HG02970 (cell line): Measurements from ENCODE around the gene PSG2.
"Not testable (repeated sequence)": the region's sequence is repeated elsewhere in the genome, so short reads cannot be mapped to it uniquely, and the experiment has no call there.

Experiments
- ATAC-seq: cut with Tn5 transposase; IDR thresholded peaks from one replicate; pipeline ENCODE4 v1.9.1; 2021; ENCODE audit warnings: mild to moderate bottlenecking, moderate library complexity, moderate number of reproducible peaks; ENCODE audit not compliant: unreplicated experiment, low FRiP score

PSG2 gene

DNA sequence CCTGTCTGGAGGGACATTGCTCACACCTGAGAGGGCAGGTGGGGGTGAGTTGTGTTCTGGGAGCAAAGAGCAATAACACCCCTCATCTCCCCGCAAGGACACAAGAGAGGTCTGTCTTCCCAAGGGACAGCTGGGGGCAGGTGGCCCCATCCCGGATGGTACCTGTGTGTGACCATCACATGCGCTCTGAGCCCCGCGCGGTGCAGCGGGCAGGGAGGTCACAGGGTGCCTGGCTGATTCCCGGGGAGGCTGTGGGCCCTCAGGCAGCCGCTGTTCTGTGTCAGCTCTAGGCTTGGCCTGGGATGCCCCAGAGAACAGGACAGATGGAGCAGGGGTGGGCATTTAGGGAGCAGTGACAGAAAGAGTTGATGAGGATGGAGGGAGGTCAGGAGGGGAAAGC, 1.2 kb upstream of the PSG2 start:
- ATAC-seq: not testable (repeated sequence)

- ATAC-seq: no peak
Measured at GRCh38 chr19:43078311-43078710, 4.2 kb downstream of the PSG2 start.

DNA sequence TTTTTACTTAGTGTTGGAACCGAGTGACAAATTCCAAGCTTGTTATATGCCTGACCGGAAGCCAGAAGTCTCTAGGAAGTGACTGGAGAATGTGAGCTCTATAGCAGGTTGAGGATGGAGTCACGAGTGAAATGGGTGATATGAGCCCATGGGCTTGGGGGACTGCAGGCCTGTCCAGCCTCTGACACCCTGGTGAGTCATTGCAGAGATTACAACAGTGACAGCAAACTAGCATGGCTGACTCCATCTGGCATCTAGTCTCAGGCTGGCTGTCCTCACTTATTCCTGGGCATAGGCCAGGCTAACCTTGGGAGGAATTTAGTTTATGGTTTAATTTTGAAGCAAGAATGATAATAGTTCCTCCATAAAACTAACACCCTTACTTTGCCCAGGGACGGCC, 4.6 kb downstream of the PSG2 start:
- ATAC-seq: not testable (repeated sequence)

GRCh38 chr19:43062418-43062817, 20.1 kb downstream of the PSG2 start:
- not testable (repeated sequence) for ATAC-seq

DNA sequence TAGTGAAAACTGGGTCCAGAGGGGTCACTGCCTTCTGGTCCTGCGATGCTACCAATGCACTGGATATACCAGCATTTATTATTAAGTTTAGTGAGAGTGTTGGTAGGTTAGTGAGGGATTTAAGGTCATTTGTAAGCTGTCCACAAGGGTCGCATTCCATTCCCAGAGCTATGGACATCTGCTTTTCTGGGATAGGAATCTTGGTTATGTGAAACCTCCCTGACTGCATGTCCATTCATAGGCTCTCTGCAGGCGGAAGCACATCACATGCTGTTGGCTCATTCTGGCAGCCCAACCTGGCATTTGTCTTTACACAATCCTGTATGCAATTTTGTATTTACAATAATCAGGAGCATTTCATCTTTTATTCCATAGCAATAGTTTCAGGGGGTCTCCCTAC, 21.2 kb downstream of the PSG2 start:
- ATAC-seq: not testable (repeated sequence)

GRCh38 chr19:43060254-43060653, 22.2 kb downstream of the PSG2 start:
- ATAC-seq: not testable (repeated sequence)

- not testable (repeated sequence) for ATAC-seq
Measured at GRCh38 chr19:43059482-43059881, 23.0 kb downstream of the PSG2 start.

- not testable (repeated sequence) for ATAC-seq
Measured at GRCh38 chr19:43058440-43058839, 24.1 kb downstream of the PSG2 start.

DNA sequence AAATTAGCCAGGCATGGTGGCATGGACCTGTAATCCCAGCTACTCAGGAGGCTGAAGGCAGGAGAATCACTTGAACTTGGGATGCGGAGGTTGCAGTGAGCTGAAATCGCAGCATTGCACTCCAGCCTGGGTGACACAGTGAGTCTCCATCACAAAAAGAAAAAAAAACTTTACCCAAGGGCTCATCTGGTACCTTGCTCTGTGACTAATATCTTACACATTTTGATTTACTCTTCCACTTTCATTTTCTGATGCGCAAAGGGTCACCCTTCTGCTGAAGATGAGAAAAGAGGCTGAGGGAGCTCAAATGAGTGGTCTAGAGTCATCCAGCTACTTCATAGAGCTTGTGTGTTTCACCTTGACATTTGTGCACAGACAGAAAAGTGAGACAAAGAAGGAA, 34.5 kb downstream of the PSG2 start:
- ATAC-seq: not testable (repeated sequence)

DNA sequence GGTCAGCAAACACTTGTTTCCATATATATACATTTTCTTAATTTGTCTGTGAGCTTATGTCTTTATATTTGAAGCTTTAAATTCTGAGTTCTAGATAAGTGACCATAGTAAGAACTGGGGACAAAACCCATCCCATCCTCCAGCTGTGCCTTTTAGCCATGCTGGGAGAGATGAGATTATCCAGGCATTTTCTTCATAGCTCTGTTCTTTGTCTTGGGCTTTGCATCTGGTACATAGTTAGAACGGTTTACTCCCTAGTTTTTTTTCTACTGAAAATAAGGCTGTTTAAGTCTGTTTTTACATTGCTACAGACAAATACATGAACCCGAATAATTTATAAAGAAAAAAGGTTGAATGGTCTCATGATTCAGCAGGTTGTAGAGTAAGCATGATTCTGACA, 35.9 kb downstream of the PSG2 start:
- not testable (repeated sequence) for ATAC-seq

DNA sequence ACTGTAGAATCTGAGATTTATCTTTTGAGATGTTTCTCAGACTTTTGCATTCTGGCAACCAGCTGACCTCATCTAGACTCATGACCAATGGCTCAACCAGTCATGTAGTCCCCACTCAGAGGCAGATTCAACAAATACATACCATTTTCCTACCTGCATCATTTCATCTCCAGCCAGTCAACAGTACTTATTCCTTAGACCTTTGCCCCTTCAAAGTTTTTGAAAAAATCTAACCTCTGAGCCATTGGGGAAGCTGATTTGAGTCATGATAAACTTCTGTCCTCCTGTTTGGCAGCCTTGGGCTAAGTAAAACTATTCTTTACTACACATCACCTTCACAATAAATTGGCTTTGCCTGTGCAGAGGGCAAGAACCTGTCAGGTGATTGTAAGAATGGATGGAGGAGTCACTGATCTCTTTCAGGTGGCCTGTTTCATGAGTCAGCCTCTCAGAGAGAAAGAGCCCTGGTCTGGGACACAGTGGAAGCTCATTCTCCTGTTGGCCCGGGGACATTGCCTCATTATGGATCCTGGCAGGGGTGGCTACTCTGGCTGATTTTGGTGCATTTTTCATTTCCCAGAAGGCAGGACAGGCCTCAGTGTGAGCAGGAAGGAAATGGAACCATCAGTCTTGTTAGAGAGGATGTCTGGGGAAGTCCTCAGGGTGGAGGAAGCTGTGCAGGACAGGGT, 38.9 kb downstream of the PSG2 start:
- not testable (repeated sequence) for ATAC-seq

GRCh38 chr19:43031645-43032044, 50.9 kb downstream of the PSG2 start:
- not testable (repeated sequence) for ATAC-seq

GRCh38 chr19:43028866-43029265, 53.6 kb downstream of the PSG2 start:
- ATAC-seq: no peak

- not testable (repeated sequence) for ATAC-seq
Measured at GRCh38 chr19:43027985-43028384, 54.5 kb downstream of the PSG2 start.

GRCh38 chr19:43027061-43027460, 55.4 kb downstream of the PSG2 start:
- ATAC-seq: not testable (repeated sequence)

GRCh38 chr19:43026369-43026768, 56.1 kb downstream of the PSG2 start, which contains the start of gene PSG11:
TSS of gene PSG11 (minus strand) at chr19:43026469. CDS start at chr19:43026372, 97 bp downstream.
- not testable (repeated sequence) for ATAC-seq

DNA sequence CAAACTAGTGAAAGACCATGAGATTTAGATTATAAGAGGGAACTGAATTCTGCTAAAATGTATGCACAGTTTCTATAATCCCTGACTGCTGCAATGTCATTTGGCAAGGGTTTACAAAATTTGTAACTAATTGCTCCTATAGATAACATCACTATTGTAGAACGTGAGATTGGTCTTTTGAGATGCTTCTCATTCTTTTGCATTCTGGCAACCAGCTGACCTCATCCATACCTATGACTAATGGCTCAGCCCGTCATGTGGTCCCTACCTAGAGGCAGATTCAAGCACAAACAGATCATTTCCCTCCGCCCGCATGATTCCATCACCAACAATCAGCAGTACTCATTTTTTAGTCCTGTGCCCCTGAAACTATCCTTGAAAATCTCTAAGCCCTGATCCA, 60.4 kb downstream of the PSG2 start:
- not testable (repeated sequence) for ATAC-seq

GRCh38 chr19:43021629-43022028, 60.9 kb downstream of the PSG2 start:
- ATAC-seq: not testable (repeated sequence)

GRCh38 chr19:43019588-43019987, 62.9 kb downstream of the PSG2 start:
- ATAC-seq: not testable (repeated sequence)
